Spleen (tissue), 7 donors: ENCODE data around the gene SLC10A1.

ENCODE experiments used
- CTCF ChIP-seq, 11 experiments: fragments of 200-600 bp in 7 of 11; fragments of 450-650 bp in 4 of 11; sonication (generic) in 4 of 11; IDR thresholded peaks in 8 of 11; conservative IDR thresholded peaks in 3 of 11; 1 replicate in 7 of 11; 2 replicates in 4 of 11; pipeline versions ENCODE4 v1.4.0 to v1.8.0; 2016 to 2021; ENCODE audit warnings: antibody characterized with exemption in 11 of 11, inconsistent platforms in 4 of 11, mild to moderate bottlenecking in 1 of 11
- POLR2A ChIP-seq, 3 donors: fragments of 450-650 bp; IDR thresholded peaks; one replicate each; pipeline ENCODE4 v1.5.1; 2017; ENCODE audit warnings: antibody characterized with exemption in 3 of 3, mild to moderate bottlenecking in 1 of 3
- POLR2AphosphoS5 ChIP-seq, 3 donors: sonication (generic); formaldehyde crosslinking; IDR thresholded peaks; one replicate each; pipeline ENCODE4 v1.5.1; 2017; ENCODE audit warnings: antibody characterized with exemption in 3 of 3
- donor health status: DM: no; HTN: no; CAD: no; lungs with moderate emphysema.
- donor health status: DM: no; HTN: no; CAD: no.
- donor health status: DM: no; HTN: no; CAD: no.

DNA sequence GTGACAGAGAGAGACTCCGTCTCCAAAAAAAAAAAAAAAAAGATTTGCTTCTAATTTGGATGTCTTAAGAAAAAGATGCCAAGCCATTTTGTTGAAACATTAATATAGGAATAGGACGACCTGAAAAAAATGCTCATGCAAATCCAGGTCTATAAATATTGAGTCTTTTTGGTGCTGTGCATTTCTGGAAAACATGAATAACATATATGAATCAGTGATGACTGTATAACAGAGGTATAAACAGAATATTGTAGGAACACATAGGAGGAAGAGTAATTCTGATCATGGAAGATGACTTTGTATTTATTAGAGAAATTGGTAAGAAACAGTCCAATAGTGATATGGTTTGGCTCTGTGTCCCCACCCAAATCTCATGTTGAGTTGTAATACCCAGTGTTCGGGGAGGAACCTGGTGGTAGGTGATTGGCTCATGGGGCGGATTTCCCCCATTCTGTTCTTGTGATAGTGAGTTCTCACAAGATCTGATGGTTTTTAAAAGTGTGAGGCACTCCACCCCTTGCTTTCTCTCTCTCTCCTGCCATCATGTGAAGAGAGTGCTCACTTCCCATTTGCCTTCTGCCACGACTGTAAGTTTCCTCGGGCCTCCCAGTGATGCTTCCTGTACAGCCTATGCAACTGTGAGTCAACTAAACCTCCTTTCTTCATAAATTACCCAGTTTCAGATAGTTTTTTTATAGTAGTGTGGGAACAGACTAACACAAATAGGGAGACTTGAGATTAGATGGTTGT is 33.1 kb downstream of the SLC10A1 start:
- TF ChIP-seq CTCF (IDR thresholded peaks at IDR 0.05 in 8 of 11, conservative IDR thresholded peaks at IDR 0.05 in 3 of 11) (no peak), POLR2A (IDR thresholded peaks at IDR 0.05) (no peak), POLR2AphosphoS5 (IDR thresholded peaks at IDR 0.05) (no peak)
